ENCODE measurements around the gene PROC.

GRCh38 chr2:127370010-127370409 is 48.2 kb upstream of the PROC start:
- no peak for TF ChIP-seq CTCF (IDR thresholded peaks at IDR 0.05)
- no peak for TF ChIP-seq POLR2A (IDR thresholded peaks at IDR 0.05; ENCODE audit: low read depth)
- no peak for TF ChIP-seq EP300 (IDR thresholded peaks at IDR 0.05)
- TF ChIP-seq POLR2AphosphoS5 (IDR thresholded peaks at IDR 0.05), result no peak

Measured in esophagus muscularis mucosa (tissue), 4 donors.